ENCODE data around the gene TPH2.
A peak's percentile ranks its signal among the peaks of the same experiment; 100 is the strongest.

TPH2 gene

DNA sequence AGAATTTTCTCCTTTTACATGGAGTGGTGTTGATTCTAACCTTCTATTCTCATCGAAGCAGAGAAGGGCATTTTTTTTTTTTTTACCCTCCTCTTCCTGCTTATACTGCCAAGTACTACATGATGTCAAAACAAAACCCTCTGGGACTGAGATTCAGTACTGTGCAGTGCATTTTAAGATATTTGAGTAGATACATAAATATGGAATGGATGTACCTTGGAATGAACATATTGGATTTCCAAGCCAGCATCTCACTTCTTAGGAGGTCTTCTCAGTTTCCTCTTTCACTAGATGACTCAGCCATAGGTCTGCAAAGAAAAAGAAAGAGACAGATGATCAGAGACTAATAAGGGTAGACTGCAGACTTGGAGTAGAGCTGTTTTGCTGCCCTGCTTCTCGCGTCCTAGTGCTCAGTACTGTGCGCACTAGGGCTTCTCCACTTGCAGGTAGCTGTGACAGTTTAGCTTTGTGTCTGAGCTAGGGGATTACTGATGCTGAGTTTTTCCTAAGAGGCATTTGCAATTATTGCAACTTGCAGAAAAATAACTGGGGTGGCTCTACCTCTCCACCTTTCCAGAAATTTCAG lies 20.4 kb downstream of the TPH2 start:
- no peak for DNase-seq (ENCODE audit: low spot score)

DNA sequence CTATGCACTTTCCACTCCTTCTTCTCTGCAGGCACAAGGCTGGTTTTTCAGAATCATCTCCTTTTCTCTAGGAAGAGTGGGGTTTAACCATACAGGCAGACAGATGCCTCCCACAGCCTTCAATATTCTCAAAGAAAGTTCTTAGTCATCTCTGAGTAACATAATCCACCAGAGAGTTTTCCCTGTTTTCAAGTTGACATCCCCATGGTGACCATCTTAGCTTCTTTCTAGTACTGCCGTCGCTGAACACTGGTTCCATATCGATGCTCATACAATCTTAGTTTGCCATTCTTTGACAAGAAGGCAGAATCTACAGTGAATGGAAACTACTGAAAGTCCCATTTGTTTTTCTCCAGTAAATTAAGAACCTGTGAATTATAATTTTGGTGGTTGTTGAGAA lies 28.6 kb downstream of the TPH2 start:
- no peak for DNase-seq (ENCODE audit: low spot score)

DNA sequence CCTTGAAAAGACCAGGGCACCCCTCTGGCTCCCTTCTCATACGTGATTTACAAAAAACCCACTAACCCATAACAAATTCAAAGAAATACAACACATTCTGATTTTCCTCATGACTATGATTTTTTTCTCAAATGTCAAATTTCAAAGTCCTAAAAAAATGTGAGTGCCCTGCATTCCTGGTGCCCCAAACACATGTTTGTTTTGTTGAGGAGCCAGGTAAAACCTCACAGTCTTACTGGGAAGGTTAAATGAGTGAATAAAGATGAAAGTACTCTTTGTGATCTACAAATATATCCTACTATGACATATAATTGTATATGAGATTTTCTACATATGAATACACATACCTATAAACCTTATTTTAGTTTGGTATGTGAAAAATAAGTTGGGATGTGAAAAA lies 30.7 kb downstream of the TPH2 start:
- no peak for DNase-seq (ENCODE audit: low spot score)

DNA sequence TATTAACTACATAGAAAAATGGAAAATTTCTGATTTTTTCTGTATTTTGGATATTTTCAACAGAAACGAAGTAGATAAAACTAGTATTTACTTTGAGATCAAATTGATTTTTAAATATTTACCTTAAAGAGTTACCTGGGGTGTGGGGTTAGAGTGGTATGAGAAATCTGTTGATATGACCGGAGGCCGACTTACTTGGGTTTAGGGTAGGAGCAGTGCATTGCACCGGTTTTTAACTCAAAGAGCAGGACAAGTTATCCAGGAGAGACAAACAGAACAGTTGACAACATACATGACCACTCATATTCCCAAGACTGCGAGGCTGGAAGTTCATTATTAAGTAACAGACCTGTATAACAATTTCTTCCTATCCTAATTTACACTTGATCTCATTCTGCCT lies 31.4 kb downstream of the TPH2 start:
- no peak for DNase-seq (ENCODE audit: low spot score)

- no peak for DNase-seq (ENCODE audit: low spot score)
These were observed 33.9 kb downstream of the TPH2 start for GRCh38 chr12:71972441-71973074.

- DNase-seq (ENCODE audit: low spot score), result no peak
These were observed 35.0 kb downstream of the TPH2 start for GRCh38 chr12:71973687-71974086.

GRCh38 chr12:71980538-71980937 lies 41.9 kb downstream of the TPH2 start:
- no peak for DNase-seq (ENCODE audit: low spot score)

GRCh38 chr12:71981149-71981548 lies 42.5 kb downstream of the TPH2 start:
- no peak for DNase-seq (ENCODE audit: low spot score)

DNA sequence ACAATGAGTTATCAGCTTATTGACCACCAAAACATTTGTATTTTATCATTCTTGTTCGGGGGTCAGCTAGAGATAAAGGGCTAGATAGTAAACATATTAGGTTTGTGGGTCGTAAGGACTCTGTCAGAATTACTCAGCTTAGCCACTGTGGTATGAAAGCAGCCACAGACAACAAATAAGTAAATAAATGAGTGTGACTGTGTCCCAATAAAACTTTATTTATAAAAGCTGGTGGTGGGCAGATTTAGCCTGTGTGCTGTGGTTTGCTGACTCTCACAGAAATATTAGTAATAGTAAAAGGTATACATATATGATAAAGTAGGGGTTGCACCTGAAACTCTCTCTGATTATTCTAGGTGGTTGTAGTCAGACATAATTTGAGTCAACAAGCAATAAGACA lies 56.1 kb downstream of the TPH2 start:
- no peak for DNase-seq (ENCODE audit: low spot score)

- no peak for DNase-seq (ENCODE audit: low spot score)
These were observed 61.1 kb downstream of the TPH2 start for GRCh38 chr12:71999795-72000194.

DNA sequence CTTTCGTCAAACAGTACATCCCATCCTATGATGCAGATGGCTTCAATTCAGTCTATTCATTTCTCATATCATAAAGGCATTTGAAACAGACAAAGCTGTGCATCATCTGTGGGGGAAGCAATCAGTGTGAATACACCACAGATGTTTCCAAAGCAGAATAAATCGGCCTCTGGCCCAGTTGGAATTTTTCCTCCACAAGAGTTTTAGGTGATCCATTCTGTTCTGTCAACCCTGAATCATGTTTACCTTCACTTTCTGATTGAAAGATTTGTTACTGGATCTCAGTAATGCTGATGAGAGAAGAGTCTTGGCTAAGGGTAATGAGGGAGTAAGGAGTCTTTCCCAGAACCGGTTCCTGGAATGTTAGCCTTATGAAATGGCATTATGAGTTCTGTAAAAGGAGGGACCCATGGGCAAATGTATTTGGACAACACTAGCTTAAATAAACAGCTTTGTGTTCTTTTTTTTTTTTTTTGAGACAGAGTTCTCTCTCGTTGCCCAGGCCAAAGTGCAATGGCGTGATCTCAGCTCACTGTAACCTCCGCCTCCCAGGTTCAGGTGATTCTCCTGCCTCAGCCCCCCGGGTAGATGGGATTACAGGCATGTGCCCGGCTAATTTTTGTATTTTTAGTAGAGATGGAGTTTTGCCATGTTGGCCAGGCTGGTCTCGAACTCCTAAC lies 62.5 kb downstream of the TPH2 start:
- DNase-seq (ENCODE audit: low spot score), result no peak

DNA sequence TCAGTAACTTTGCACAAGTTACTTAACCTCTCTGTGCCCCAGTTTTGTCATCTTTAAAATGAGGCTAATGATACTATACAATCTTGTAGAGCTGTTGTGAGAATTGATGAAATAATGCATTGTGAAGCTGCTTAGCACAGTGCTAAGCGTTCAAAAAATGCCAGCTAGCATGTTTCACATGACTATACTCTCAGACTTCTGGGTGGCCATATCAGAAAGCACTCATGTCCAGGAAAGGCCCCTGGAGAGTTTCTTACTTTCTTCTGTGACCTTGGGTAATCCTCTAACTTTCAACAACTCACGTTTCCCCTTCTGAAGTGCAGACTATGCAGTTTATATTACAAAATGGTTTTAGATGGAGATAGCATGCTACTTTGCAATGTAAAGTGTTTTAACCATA lies 68.1 kb downstream of the TPH2 start:
- DNase-seq (ENCODE audit: low spot score), result no peak

GRCh38 chr12:72010356-72010755 lies 71.7 kb downstream of the TPH2 start:
- DNase-seq (ENCODE audit: low spot score), result no peak

DNA sequence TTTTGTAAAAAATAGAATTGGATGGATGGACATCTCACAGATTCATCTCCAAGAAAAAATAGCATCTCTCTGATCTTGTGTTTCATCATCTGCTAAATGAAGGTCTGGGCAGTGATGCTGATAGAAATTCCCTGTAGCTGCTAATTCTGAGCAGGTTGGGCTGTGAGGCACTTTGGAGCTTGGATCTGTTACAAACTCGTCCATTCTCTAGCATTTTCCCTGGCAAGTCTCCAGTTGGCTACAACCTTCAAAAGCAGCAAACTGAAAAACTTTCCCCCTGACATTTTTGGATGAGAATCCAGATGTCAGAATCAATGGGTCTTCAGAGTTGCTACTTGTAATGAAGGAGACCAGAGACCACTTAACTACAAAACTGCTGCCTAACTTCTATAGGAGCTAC lies 72.7 kb downstream of the TPH2 start:
- DNase-seq (ENCODE audit: low spot score), result no peak

DNA sequence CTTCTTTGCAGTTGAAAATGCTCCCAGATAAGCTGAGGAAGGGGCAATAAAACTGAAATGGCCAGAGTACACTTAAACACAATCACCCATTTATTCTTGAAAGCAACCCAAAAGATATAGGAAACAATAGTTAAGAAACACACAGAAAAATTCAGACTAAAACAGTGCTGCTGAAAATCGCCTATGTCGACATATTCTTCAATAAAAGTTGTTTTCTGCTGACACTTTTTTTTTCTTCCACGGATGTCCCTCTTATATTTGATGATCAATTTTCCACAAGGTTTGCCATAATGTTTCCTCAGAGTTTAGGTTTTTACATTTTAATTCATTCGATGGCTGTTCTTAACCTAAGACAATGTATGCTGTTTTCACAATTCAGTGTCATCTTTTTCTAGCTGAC lies 74.2 kb downstream of the TPH2 start:
- DNase-seq (ENCODE audit: low spot score), result no peak

DNA sequence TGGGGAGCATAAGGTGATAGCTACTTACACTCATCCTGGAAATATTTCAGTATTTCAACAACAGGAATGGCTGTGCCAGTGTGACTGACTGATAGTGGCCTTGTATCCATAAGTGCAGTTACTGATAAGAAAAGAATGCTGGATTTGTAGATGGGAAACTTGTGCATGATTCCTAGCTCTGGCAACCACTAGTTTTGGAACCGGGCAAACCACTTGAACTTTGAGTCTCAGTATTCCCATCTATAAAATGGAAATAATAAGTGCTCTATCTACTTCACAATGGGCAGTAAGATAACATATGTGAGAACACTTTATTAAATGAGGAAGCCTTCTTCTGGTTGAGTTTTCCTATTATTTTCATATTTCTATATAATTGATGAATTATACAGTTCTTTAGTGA lies 77.2 kb downstream of the TPH2 start:
- DNase-seq (ENCODE audit: low spot score), result no peak

DNA sequence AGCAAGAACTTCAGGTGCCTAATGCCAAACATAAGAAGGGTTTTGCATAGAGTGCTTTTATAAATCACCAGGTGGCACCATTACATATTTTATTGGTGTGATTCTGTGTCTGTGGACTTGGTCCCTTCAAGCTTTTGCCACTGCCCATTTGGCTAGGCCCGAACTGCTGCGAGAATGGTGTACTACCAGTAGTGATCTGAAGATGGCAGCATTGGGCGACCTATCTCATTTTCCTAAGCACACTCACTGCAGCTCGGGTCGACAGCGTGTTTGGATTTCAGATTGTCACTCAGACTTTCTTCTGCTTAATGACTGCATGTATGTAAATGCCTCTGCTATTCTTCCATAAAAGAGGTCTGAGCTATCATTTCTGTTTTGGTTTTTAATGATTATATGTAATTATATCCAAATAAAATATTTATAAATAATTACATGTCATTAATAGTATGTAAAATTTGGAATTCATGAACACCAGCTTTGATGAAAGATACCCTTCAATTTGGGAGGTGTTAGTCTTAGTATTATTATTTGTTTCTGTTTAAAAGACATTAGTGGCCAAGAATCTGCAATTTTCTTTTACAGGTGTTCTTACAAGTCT lies 78.5 kb downstream of the TPH2 start:
- peak; percentile 71 for DNase-seq (ENCODE audit: low spot score)

DNA sequence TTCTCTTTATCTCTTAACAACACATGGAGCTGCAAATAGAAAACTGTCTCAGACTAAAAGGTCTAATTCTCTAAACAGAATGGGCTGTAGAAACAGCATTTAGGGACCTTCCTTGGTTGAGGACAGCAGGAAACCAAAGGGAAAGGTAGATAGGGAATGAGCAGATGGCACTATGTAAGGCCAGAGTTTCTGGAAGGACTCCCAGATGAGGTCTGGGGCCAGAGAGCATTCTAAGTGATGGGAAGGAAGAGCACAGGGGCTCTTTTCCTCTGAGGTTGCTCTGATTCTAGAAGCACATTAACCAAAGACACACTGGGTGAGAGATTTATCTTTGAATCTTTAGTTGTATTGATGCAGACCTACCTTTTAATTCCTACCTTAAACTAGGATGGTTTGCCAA lies 79.4 kb downstream of the TPH2 start:
- no peak for DNase-seq (ENCODE audit: low spot score)

DNA sequence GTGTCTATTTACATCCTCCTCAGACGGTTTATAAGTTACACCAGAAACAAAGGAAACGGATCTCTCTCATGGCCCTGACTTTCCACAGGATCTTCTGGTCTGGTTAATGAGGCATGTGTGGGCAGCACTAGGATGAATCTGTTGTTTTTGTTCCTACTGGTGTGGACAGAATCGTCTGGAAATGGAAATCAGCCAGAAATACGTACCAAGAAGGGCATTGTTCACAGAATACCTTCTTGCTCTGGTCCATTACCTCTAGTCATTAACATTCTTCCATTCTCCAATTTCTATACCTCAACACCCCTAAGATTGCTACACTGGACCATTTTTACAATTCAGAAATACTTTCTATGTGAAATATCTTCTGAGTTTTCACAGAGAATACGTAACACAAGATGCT lies 86.0 kb downstream of the TPH2 start:
- no peak for DNase-seq (ENCODE audit: low spot score)

DNA sequence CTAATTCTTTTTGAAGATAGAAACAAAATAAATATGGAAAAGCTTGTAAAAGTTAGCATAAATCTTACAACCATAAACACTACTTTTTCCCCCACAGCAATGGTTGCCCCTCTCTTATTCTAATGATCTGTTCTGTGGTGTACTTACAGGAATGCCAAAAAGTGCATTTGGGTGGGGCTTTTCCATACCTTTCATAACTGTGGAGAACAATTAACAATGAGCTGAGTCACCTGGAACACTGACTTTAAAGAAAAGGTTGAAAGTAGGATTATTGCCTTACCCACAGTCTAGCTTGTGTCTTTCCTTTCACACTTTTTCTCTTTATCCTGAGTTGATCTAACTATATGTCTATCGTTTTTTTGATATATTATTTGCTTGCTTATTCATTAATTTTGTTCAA lies 86.9 kb downstream of the TPH2 start:
- no peak for DNase-seq (ENCODE audit: low spot score)

- DNase-seq (ENCODE audit: low spot score), result no peak
These were observed 90.3 kb downstream of the TPH2 start for GRCh38 chr12:72028966-72029365.

DNA sequence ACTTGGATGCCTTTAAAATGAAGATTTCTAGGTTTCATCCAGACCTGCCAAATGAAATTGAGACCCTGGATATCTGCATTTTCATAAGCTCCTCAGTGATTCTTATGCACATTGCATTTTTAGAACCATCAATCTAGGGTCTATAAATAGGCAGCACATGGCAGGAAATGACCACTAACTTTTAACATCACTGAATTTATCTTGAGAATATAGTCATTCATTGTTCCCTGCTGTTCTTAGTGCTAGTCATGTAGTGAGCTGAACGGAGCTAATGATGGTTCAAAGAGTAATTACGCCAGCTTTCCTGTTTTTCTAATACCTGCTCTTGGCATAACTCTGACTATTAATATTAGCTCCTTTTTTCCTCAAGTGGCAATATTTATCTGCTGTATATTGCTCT lies 91.6 kb downstream of the TPH2 start:
- DNase-seq (ENCODE audit: low spot score), result no peak

DNA sequence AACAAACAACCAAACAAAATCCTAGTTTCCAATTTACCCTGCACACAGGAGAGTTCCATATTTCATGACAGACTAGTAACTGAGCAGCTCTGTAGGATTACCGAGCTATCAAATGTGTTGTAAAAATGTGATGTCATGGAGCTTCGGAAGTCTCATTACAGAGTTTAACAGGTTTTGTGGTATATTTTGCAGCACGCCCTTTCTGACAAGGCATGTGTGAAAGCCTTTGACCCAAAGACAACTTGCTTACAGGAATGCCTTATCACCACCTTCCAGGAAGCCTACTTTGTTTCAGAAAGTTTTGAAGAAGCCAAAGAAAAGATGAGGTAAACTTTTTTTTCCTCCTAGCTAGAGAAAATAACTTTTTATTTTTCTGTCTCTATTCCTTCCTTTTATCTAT lies 92.4 kb downstream of the TPH2 start:
- no peak for DNase-seq (ENCODE audit: low spot score)

- no peak for DNase-seq (ENCODE audit: low spot score)
These were observed 95.3 kb downstream of the TPH2 start for GRCh38 chr12:72033991-72034390.
